ENCODE data around the gene SLIT3.

DNA sequence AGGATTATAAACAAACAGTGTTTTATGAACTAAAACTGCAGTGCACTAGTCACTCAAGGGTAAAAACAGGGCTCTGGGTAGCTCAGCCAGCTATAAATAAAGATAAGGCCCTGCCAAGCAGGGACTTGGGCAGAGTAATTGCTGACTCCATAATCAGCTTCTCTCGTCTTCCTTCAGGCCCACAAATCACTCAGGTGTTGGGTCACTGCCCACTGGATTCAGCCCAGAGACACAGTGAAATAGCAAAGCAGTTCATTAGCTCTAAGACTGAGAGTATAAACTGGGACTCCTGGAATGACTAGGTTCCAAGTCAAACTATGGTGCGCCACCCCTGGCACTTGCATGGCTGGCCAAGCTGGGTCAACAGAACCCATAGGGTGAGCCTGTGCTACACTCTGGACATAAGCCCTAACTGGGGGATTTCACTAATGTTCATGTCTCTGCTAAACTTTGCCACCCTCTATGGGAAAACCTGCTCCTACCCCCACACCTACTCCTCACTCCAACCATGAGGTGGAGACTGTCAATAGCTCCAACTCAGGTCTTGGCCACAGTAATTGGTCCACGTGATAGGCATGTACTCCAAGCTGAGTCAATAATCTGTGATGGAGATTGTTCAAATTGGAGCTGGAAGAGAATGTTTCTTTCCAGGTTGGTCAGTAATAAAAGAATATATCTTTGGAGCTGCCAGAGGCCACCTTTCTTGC lies 158.5 kb downstream of the SLIT3 start:
- TF ChIP-seq EZH2 (IDR thresholded peaks at IDR 0.05) (no peak), POLR2AphosphoS5 (IDR thresholded peaks at IDR 0.05; ENCODE audit: borderline replicate concordance, low read depth, low read length) (no peak)

Data from SK-N-MC (cell line).